HepG2 (cell line): ENCODE measurements around the gene PET100. TPM values are rescaled to one million over a fixed set of nuclear protein-coding genes. Genes with fewer than 3 reads are reported as not detected.

ENCODE experiments used
- ATAC-seq: fragments of 200-7000 bp; cut with Tn5 transposase; 3 replicates; pipeline ENCODE4 v1.9.1; 2020; ENCODE audit warnings: mild to moderate bottlenecking, moderate library complexity
- BruUV-seq: library from RNA; stranded (reverse); fragments of 400-500 nt; replicated peaks from 2 replicates; lab custom pipeline; 2021; lab: Mats Ljungman, UMichigan
- CTCF ChIA-PET: fragments of 300-600 bp; formaldehyde crosslinking; extraction: SDS; loops from one replicate; lab custom pipeline; 2021; ENCODE audit warnings: low total read pairs, inconsistent platforms, low intra/inter-chr PET ratio; lab: Yijun Ruan, JAX
- POLR2A ChIA-PET: fragments of 350-600 bp; sonication (Branson Sonifier 250); formaldehyde crosslinking; loops from one replicate; lab custom pipeline; 2020; ENCODE audit warnings: antibody characterized with exemption, inconsistent platforms; lab: Yijun Ruan, JAX
- DNase-seq: peaks from one replicate; pipeline ENCODE4 v3.0.0-alpha.2; 2015; ENCODE audit warnings: low spot score
- FAIRE-seq: peaks from 3 replicates; lab custom pipeline; 2011; peaks lifted over from hg19 to GRCh38; lab: Jason Lieb, UNC
- H2AFZ ChIP-seq: one replicate; pipeline ENCODE4 v1.6.1; 2011; ENCODE audit warnings: low read length, inconsistent platforms
- H3K27ac ChIP-seq: fragments of 300-600 bp; 3 replicates; pipeline ENCODE4 v1.8.0; 2011; ENCODE audit warnings: mixed run types, mild to moderate bottlenecking, mixed read lengths, low read length, inconsistent platforms; ENCODE audit not compliant: insufficient read depth; ENCODE audit errors: extremely low read length
- H3K27me3 ChIP-seq, 2 experiments: fragments of 200-600 bp in 1 of 2; 2 replicates in 1 of 2; 3 replicates in 1 of 2; pipeline versions ENCODE4 v1.6.0 to v1.8.0; 2011; ENCODE audit warnings: low read length in 2 of 2, mild to moderate bottlenecking in 2 of 2, moderate library complexity in 2 of 2, inconsistent platforms in 1 of 2; ENCODE audit not compliant: insufficient read depth in 2 of 2, control insufficient read depth in 1 of 2
- H3K36me3 ChIP-seq, 2 experiments: fragments of 200-600 bp in 1 of 2; replicated peaks in 1 of 2; 2 replicates in 1 of 2; 3 replicates in 1 of 2; pipeline versions ENCODE4 v1.5.1 to v1.8.0; 2011; ENCODE audit warnings: low read length in 2 of 2, inconsistent platforms in 1 of 2; ENCODE audit not compliant: insufficient read depth in 2 of 2, control insufficient read depth in 1 of 2
- H3K4me1 ChIP-seq: 2 replicates; pipeline ENCODE4 v1.5.1; 2012; ENCODE audit warnings: low read length, inconsistent platforms; ENCODE audit not compliant: insufficient read depth
- H3K4me2 ChIP-seq: 2 replicates; pipeline ENCODE4 v1.6.0; 2011; ENCODE audit warnings: low read depth, low read length, inconsistent platforms
- H3K4me3 ChIP-seq, 3 experiments: fragments of 200-600 bp in 1 of 3; sonication (generic), shearing (Covaris generic) in 1 of 3; replicated peaks in 1 of 3; 2 replicates each; pipeline ENCODE4 v1.5.1; 2011 to 2016; ENCODE audit warnings: low read length in 3 of 3, inconsistent platforms in 2 of 3, low read depth in 2 of 3, mild to moderate bottlenecking in 2 of 3, control low read depth in 1 of 3, mixed read lengths in 1 of 3; ENCODE audit not compliant: insufficient read depth in 1 of 3
- H3K79me2 ChIP-seq: one replicate; pipeline ENCODE4 v1.6.1; 2011; ENCODE audit warnings: low read length, inconsistent platforms; ENCODE audit not compliant: insufficient read depth
- H3K9ac ChIP-seq: 2 replicates; pipeline ENCODE4 v1.6.0; 2011; ENCODE audit warnings: mild to moderate bottlenecking, low read depth, low read length, inconsistent platforms; ENCODE audit not compliant: insufficient read depth
- H3K9me3 ChIP-seq: 2 replicates; pipeline ENCODE4 v1.5.1; 2012; ENCODE audit warnings: mild to moderate bottlenecking, low read length
- H4K20me1 ChIP-seq: 2 replicates; pipeline ENCODE4 v1.6.0; 2011; ENCODE audit warnings: inconsistent platforms, mild to moderate bottlenecking, low read length, moderate library complexity; ENCODE audit not compliant: insufficient read depth
- AGO2 ChIP-seq: fragments of 200-400 bp; formaldehyde crosslinking; optimal IDR thresholded peaks from 2 replicates; pipeline ENCODE3; 2017; ENCODE audit warnings: mild to moderate bottlenecking, low read depth, low read length, moderate library complexity
- ATF7 ChIP-seq, 2 experiments: fragments of 450-650 bp in 1 of 2; sonication (generic) in 1 of 2; formaldehyde crosslinking in 1 of 2; IDR thresholded peaks; 2 replicates each; pipeline versions ENCODE4 v1.4.0 to v1.6.1; 2016 to 2020; ENCODE audit warnings: antibody characterized with exemption in 1 of 2, mild to moderate bottlenecking in 1 of 2, missing genetic modification reagents in 1 of 2
- POLR2AphosphoS5 ChIP-seq: IDR thresholded peaks from 2 replicates; pipeline ENCODE4 v1.6.1; 2012; ENCODE audit warnings: low read depth, low read length
- RFX5 ChIP-seq: IDR thresholded peaks from 2 replicates; pipeline ENCODE4 v1.6.1; 2011; ENCODE audit warnings: low read depth, low read length, improper control_type of control experiment
- WGBS: methylation state at CpG from one replicate; pipeline ENCODE4 v1.1.6; 2017; ENCODE audit warnings: low lambda C conversion rate; 5-methylcytosine and 5-hydroxymethylcytosine counted together
- in situ Hi-C: cut with HindIII; loops from 2 replicates; pipeline ENCODE4 v1.10.0; 2017; ENCODE audit warnings: low pct_unique_long_range_greater_than_20kb; ENCODE audit not compliant: extremely low pct_ligation_motif_present
- intact Hi-C: fragments of 100-400 bp; cut with micrococcal nuclease; formaldehyde crosslinking; loops from one replicate; pipeline ENCODE4 v1.10.0; 2022; ENCODE audit not compliant: unreplicated experiment
- polyA plus RNA-seq, 8 experiments: library from polyadenylated mRNA; depleted of rRNA in 3 of 8; stranded (reverse) in 7 of 8; unstranded in 1 of 8; fragments of >200 nt; fragmentation: Illumina TruSeq in 4 of 8; extraction: Trizol in 4 of 8; gene quantifications; 2 replicates each; pipeline versions ENCODE4 v1.2.1 to v1.2.3, GENCODE V29; 2011 to 2016; ENCODE audit warnings: low read depth in 4 of 8, missing spikeins in 1 of 8, mixed read lengths in 1 of 8; ENCODE audit not compliant: insufficient read depth in 1 of 8
- total RNA-seq, 5 experiments: library from RNA; depleted of rRNA; stranded (reverse); fragments of >200 nt; fragmentation: Illumina TruSeq; extraction: Trizol; gene quantifications; 2 replicates each; pipeline ENCODE4 v1.2.3, GENCODE V29; 2016; ENCODE audit warnings: low read depth in 1 of 5
- TF ChIP-seq, protein P1 (sequence below): IDR thresholded peaks from 2 replicates; pipeline ENCODE4 v1.6.1; 2018; ENCODE audit warnings: missing genetic modification reagents

Gene PET100
- total and polyA plus RNA-seq, 2 of the 13 experiments (the other 11 are each of a cell fraction or from before 2014, with no cell fraction given), result 22.3 to 66.5 TPM

DNA sequence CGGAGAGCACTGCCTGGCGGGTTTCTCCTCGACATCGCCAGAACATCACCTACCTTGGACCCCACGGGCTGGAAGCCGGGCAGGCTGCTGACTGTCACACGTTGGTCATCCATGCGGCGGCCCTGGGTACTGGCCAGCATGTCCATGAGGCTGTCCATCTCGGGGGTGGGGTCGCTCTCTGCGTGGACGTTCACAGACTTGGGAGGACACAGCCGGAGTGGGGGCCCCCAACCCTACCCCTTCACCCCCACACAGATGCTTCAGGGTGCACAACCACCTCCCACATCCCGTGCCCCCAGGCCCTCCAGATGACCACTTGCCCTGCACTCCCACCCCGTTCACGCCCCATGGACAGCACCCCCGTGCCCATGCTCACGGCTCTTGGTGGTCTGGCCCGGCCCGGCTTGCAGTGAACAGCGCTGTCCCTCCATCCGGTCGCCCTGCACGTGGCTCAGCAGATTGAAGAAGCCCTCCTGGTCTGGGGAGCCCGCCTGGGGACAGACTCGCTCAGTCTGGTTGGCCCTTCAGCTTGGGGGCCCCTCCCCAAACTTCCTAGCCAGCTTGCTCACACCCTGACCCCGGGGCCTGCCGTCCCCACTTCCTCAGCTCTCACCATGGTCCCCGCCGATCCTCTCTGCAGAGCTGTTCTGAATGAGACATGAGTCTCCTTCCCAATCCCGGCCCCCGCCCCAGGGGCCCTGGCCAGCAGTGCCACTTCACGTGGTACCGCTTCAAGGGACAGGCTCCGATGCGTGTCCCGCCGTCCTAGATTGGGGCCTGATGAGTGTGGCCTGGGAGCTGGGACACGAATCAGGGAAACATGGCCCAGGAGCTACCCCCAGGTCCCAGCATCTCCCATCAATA lies 3.0 kb downstream of the PET100 start:
- WGBS, result 94% methylated on average over 12 of the region's 40 CpGs
- Histone ChIP-seq H3K79me2 (peaks cover 33% of the 10 kb centered on the region), H3K27me3 (no peaks in the 10 kb centered on the region; a peak in 1 of 5 replicates), H3K36me3 (peaks cover 0 to 1% of the 10 kb centered on the region in 2 experiments; a peak in 1 of 5 replicates), H2AFZ (no peak overlapping the region), H3K4me3 (no peak overlapping the region), H3K4me2 (no peak overlapping the region), H3K9ac (no peak overlapping the region), H3K27ac (no peak overlapping the region), H3K9me3 (no peaks in the 10 kb centered on the region), H4K20me1 (no peaks in the 10 kb centered on the region), H3K4me1 (peaks cover 36% of the 10 kb centered on the region)
- DNase-seq (no peak), ATAC-seq (no peak), FAIRE-seq (no peak)
- in situ Hi-C loops (no loop called here), intact Hi-C loops (no loop called here)
- BruUV-seq, result no TSS peak
- TF ChIP-seq AGO2 (peak; percentile 23), RFX5 (no peak)
- TF ChIP-seq, protein P1, sequence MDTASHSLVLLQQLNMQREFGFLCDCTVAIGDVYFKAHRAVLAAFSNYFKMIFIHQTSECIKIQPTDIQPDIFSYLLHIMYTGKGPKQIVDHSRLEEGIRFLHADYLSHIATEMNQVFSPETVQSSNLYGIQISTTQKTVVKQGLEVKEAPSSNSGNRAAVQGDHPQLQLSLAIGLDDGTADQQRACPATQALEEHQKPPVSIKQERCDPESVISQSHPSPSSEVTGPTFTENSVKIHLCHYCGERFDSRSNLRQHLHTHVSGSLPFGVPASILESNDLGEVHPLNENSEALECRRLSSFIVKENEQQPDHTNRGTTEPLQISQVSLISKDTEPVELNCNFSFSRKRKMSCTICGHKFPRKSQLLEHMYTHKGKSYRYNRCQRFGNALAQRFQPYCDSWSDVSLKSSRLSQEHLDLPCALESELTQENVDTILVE, result no peak
- POLR2A ChIA-PET, result interaction anchor here (1.2 to 1.5 kb wide), 2 partner anchors 9 to 14 kb away, joined by 3 to 4 read pairs; no protein-coding TSS in a partner anchor
- CTCF ChIA-PET, result no interaction called here

DNA sequence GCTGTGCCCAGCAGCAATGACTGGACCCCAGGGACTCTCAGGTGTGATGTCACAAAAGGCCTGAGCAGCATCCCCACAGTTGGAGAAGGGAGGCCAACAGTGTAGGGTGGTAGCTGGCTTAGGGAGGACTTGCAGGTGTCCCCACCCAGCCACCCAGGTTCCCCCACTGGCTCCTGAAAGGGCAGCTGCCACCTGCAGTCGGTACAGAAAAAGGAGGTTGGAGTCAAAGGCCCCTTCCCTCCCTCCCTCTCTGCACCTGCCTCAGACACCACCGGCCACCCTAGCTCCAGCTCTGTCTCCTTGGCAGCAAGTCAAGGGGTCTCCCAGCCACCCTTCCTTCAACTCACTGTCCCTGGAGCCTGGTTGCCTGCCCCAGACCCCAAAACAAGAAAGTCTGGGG lies 4.1 kb downstream of the PET100 start, which contains the start of gene PCP2:
Gene PCP2, minus strand, starts transcription at position 22 of the 400 bp plus-strand sequence. CDS start 262 bp downstream, outside the sequence.
- no peak for DNase-seq
- no peak within 1 kb of the TSS for H3K4me3 ChIP-seq
- H3K9me3 ChIP-seq, result no peaks in the 10 kb centered on the region
- 29% methylated on average over 2 of the region's 2 CpGs for WGBS
- no peaks in the 10 kb centered on the region for H4K20me1 ChIP-seq
- H3K9ac ChIP-seq, result no peak within 1 kb of the TSS
- FAIRE-seq, result no peak
- H3K36me3 ChIP-seq, result peaks cover 0 to 1% of the 10 kb centered on the region in 2 experiments; a peak in 1 of 5 replicates
- H3K4me2 ChIP-seq, result no peak within 1 kb of the TSS
- ChIA-PET POLR2A (interaction anchor here (1.2 to 1.5 kb wide), 2 partner anchors 10 to 15 kb away, joined by 3 to 4 read pairs; no protein-coding TSS in a partner anchor), CTCF (no interaction called here)
- in situ Hi-C loops, result no loop called here
- H3K4me1 ChIP-seq, result peaks cover 32% of the 10 kb centered on the region
- no peak for ATAC-seq
- TF ChIP-seq POLR2AphosphoS5 (no peak), ATF7 (IDR thresholded peaks at IDR 0.05) (no peak), ATF7 (CRISPR knock-in tag; IDR thresholded peaks at IDR 0.05) (no peak)
- intact Hi-C loops, result no loop called here
- no peak within 1 kb of the TSS for H3K27ac ChIP-seq
- peaks cover 26% of the 10 kb centered on the region for H3K79me2 ChIP-seq
- H3K27me3 ChIP-seq, result no peaks in the 10 kb centered on the region; a peak in 1 of 5 replicates
- no TSS peak for BruUV-seq
- H2AFZ ChIP-seq, result no peak within 1 kb of the TSS
